Caco-2 (cell line): ENCODE measurements around the gene UPB1. TPM values are rescaled to one million over a fixed set of nuclear protein-coding genes. Genes with fewer than 3 reads are reported as not detected.
"Not testable (repeated sequence)": the region's sequence is repeated elsewhere in the genome, so short reads cannot be mapped to it uniquely, and the experiment has no call there.

ENCODE experiments used
- BruUV-seq: library from RNA; stranded (reverse); fragments of 400-500 nt; replicated peaks from 2 replicates; lab custom pipeline; 2021; lab: Mats Ljungman, UMichigan
- CTCF ChIA-PET: fragments of 300-600 bp; sonication (Branson Sonifier 250); formaldehyde crosslinking; loops from one replicate; lab custom pipeline; 2022; ENCODE audit warnings: antibody characterized with exemption; lab: Charles Lee
- POLR2A ChIA-PET: fragments of 300-600 bp; sonication (Branson Sonifier 250); formaldehyde crosslinking; loops from one replicate; lab custom pipeline; 2022; ENCODE audit warnings: antibody characterized with exemption; lab: Charles Lee
- DNase-seq, 2 experiments: peaks; one replicate each; pipeline versions ENCODE4 v3.0.0 to v3.0.0-alpha.2; 2020 to 2022
- H3K27me3 ChIP-seq: replicated peaks from 2 replicates; pipeline ENCODE4 v1.6.0; 2011; ENCODE audit warnings: low read length; ENCODE audit not compliant: control insufficient read depth, insufficient read depth
- H3K36me3 ChIP-seq: 2 replicates; pipeline ENCODE4 v1.5.1; 2011; ENCODE audit warnings: low read length; ENCODE audit not compliant: control insufficient read depth, insufficient read depth
- H3K4me1 ChIP-seq: fragments of 250-450 bp; sonication (Bioruptor Pico); 2 replicates; pipeline ENCODE4 v1.5.1; 2020; ENCODE audit warnings: mild to moderate bottlenecking
- H3K4me3 ChIP-seq: 2 replicates; pipeline ENCODE4 v1.5.1; 2011; ENCODE audit warnings: low read depth, mild to moderate bottlenecking, control low read depth, low read length
- H3K9me3 ChIP-seq: fragments of 250-450 bp; sonication (Bioruptor Pico); 2 replicates; pipeline ENCODE4 v1.5.1; 2020; ENCODE audit warnings: mild to moderate bottlenecking, moderate library complexity
- H3K27ac Mint-ChIP-seq: one replicate; pipeline ENCODE4 v1.8.0; 2022; ENCODE audit warnings: mixed read lengths; ENCODE audit not compliant: unreplicated experiment
- H3K27me3 Mint-ChIP-seq: one replicate; pipeline ENCODE4 v1.8.0; 2022; ENCODE audit warnings: mixed read lengths; ENCODE audit not compliant: insufficient read depth, unreplicated experiment
- H3K36me3 Mint-ChIP-seq: one replicate; pipeline ENCODE4 v1.8.0; 2022; ENCODE audit warnings: mild to moderate bottlenecking, mixed read lengths; ENCODE audit not compliant: insufficient read depth, unreplicated experiment
- H3K4me1 Mint-ChIP-seq: one replicate; pipeline ENCODE4 v1.8.0; 2022; ENCODE audit warnings: low read depth, mixed read lengths; ENCODE audit not compliant: unreplicated experiment
- H3K4me3 Mint-ChIP-seq: one replicate; pipeline ENCODE4 v1.8.0; 2022; ENCODE audit warnings: mild to moderate bottlenecking, moderate library complexity, mixed read lengths; ENCODE audit not compliant: unreplicated experiment
- H3K9me3 Mint-ChIP-seq: one replicate; pipeline ENCODE4 v1.8.0; 2022; ENCODE audit warnings: mixed read lengths; ENCODE audit not compliant: unreplicated experiment
- CTCF ChIP-seq, 2 experiments: fragments of 200-600 bp in 1 of 2; IDR thresholded peaks; 1 replicate in 1 of 2; 2 replicates in 1 of 2; pipeline versions ENCODE4 v1.5.1 to v1.8.0; 2011 to 2022; ENCODE audit warnings: antibody characterized with exemption in 1 of 2, control low read depth in 1 of 2, inconsistent platforms in 1 of 2, low read depth in 1 of 2, low read length in 1 of 2, mild to moderate bottlenecking in 1 of 2, moderate library complexity in 1 of 2; ENCODE audit not compliant: insufficient read depth in 1 of 2, severe bottlenecking in 1 of 2, unreplicated experiment in 1 of 2
- intact Hi-C: fragments of 100-400 bp; cut with micrococcal nuclease; formaldehyde crosslinking; loops from one replicate; pipeline ENCODE4 v1.10.0; 2022; ENCODE audit not compliant: unreplicated experiment
- total RNA-seq: library from RNA; stranded (reverse); gene quantifications from 2 replicates; pipeline ENCODE4 v1.2.3, GENCODE V29; 2022

Gene UPB1
- total RNA-seq, 1 experiment from 2014 or later, result 6.7 TPM

- H3K27ac Mint-ChIP-seq, result no peak overlapping the region
- H3K27me3 Mint-ChIP-seq, result no peaks in the 10 kb centered on the region
- no peak for DNase-seq
- CTCF ChIA-PET, result interaction anchor here (0.5 to 2.2 kb wide), 4 partner anchors 27 to 106 kb away, joined by 3 to 7 read pairs (median 4); no protein-coding TSS in a partner anchor
- POLR2A ChIA-PET, result no interaction called here
- Histone ChIP-seq H3K27me3 (no peaks in the 10 kb centered on the region), H3K4me1 (peaks cover 22% of the 10 kb centered on the region), H3K4me3 (no peak overlapping the region), H3K9me3 (no peaks in the 10 kb centered on the region), H3K36me3 (no peaks in the 10 kb centered on the region)
- no peak for TF ChIP-seq CTCF (IDR thresholded peaks at IDR 0.05; ENCODE audit: insufficient read depth in 1 of 2, low read depth in 1 of 2, low read length in 1 of 2, severe bottlenecking in 1 of 2, unreplicated experiment in 1 of 2)
- intact Hi-C loops, result no loop called here
- H3K4me3 Mint-ChIP-seq, result no peak overlapping the region
- peaks cover 22% of the 10 kb centered on the region for H3K4me1 Mint-ChIP-seq
- peaks cover 6% of the 10 kb centered on the region for H3K36me3 Mint-ChIP-seq
- no peaks in the 10 kb centered on the region for H3K9me3 Mint-ChIP-seq
- BruUV-seq, result no TSS peak
These were observed 31.1 kb downstream of the UPB1 start for GRCh38 chr22:24526191-24526590.

GRCh38 chr22:24529898-24530297, 34.8 kb downstream of the UPB1 start:
- Histone ChIP-seq H3K4me3 (no peak overlapping the region), H3K4me1 (peaks cover 52% of the 10 kb centered on the region), H3K36me3 (no peaks in the 10 kb centered on the region), H3K27me3 (no peaks in the 10 kb centered on the region), H3K9me3 (no peaks in the 10 kb centered on the region)
- peaks cover 25% of the 10 kb centered on the region for H3K4me1 Mint-ChIP-seq
- no peak for TF ChIP-seq CTCF (IDR thresholded peaks at IDR 0.05; ENCODE audit: insufficient read depth in 1 of 2, low read depth in 1 of 2, low read length in 1 of 2, severe bottlenecking in 1 of 2, unreplicated experiment in 1 of 2)
- ChIA-PET POLR2A (interaction anchor here (0.5 to 1.4 kb wide), 4 partner anchors 8 to 26 kb away, joined by 3 to 9 read pairs (median 6); no protein-coding TSS in a partner anchor), CTCF (no interaction called here)
- H3K36me3 Mint-ChIP-seq, result peaks cover 6% of the 10 kb centered on the region
- H3K9me3 Mint-ChIP-seq, result no peaks in the 10 kb centered on the region
- H3K27me3 Mint-ChIP-seq, result no peaks in the 10 kb centered on the region
- no TSS peak for BruUV-seq
- intact Hi-C loops, result no loop called here
- no peak overlapping the region for H3K4me3 Mint-ChIP-seq
- H3K27ac Mint-ChIP-seq, result peak overlapping the region; percentile 7
- no peak for DNase-seq

GRCh38 chr22:24530968-24531367, 35.8 kb downstream of the UPB1 start:
- H3K4me3 ChIP-seq, H3K4me3 Mint-ChIP-seq, H3K27ac Mint-ChIP-seq, H3K9me3 ChIP-seq, H3K9me3 Mint-ChIP-seq, H3K36me3 Mint-ChIP-seq, H3K36me3 ChIP-seq, H3K27me3 ChIP-seq, POLR2A ChIA-PET, intact Hi-C loops, BruUV-seq, H3K27me3 Mint-ChIP-seq, DNase-seq, CTCF ChIA-PET: not testable (repeated sequence)
- peaks cover 21% of the 10 kb centered on the region for H3K4me1 Mint-ChIP-seq
- peaks cover 50% of the 10 kb centered on the region for H3K4me1 ChIP-seq
